Inflammatory macrophage treated with lipopolysaccharide for 1 hour (primary cell): Measurements from ENCODE around the gene DNAJC18.
A peak's percentile ranks its signal among the peaks of the same experiment; 100 is the strongest.

ENCODE experiments used
- DNase-seq, 2 donors: peaks; one replicate each; pipeline ENCODE4 v3.0.0-alpha.2; 2020 to 2022

The DNAJC18 gene

GRCh38 chr5:139385061-139386049, 54.0 kb downstream of the DNAJC18 start:
- DNase-seq: peak; percentile 20 to 43

- no peak for DNase-seq
Measured at GRCh38 chr5:139384591-139385051, 54.7 kb downstream of the DNAJC18 start.

GRCh38 chr5:139383993-139384590, 55.2 kb downstream of the DNAJC18 start:
- DNase-seq: no peak

- no peak for DNase-seq
Measured at GRCh38 chr5:139383275-139383992, 55.9 kb downstream of the DNAJC18 start, which contains the start of gene SLC23A1. Gene SLC23A1 (minus strand): TSS chr5:139383297. CDS start chr5:139383253, 44 bp downstream.

- DNase-seq: no peak
Measured at GRCh38 chr5:139382807-139383206, 56.5 kb downstream of the DNAJC18 start.

GRCh38 chr5:139381837-139382761, 57.2 kb downstream of the DNAJC18 start:
- DNase-seq: no peak

- DNase-seq: no peak
Measured at GRCh38 chr5:139379626-139380449, 59.5 kb downstream of the DNAJC18 start.

- DNase-seq: no peak
Measured at GRCh38 chr5:139378941-139379361, 60.4 kb downstream of the DNAJC18 start.

- no peak for DNase-seq
Measured at GRCh38 chr5:139378101-139378825, 61.1 kb downstream of the DNAJC18 start.

- no peak for DNase-seq
Measured at GRCh38 chr5:139377226-139377625, 62.1 kb downstream of the DNAJC18 start.

- no peak for DNase-seq
Measured at GRCh38 chr5:139376364-139376763, 63.0 kb downstream of the DNAJC18 start.

- no peak for DNase-seq
Measured at GRCh38 chr5:139374909-139375308, 64.4 kb downstream of the DNAJC18 start.

- DNase-seq: no peak
Measured at GRCh38 chr5:139371482-139372435, 67.6 kb downstream of the DNAJC18 start.

GRCh38 chr5:139369181-139369580, 70.1 kb downstream of the DNAJC18 start:
- no peak for DNase-seq

GRCh38 chr5:139368613-139369012, 70.7 kb downstream of the DNAJC18 start:
- DNase-seq: no peak

GRCh38 chr5:139364466-139364865, 74.9 kb downstream of the DNAJC18 start:
- no peak for DNase-seq

- no peak for DNase-seq
Measured at GRCh38 chr5:139363937-139364336, 75.4 kb downstream of the DNAJC18 start.

GRCh38 chr5:139361835-139362429, 77.4 kb downstream of the DNAJC18 start:
- DNase-seq: no peak

- no peak for DNase-seq
Measured at GRCh38 chr5:139360384-139360783, 78.9 kb downstream of the DNAJC18 start.
